Measurements from ENCODE around the gene MAN2B2.

Gene MAN2B2

GRCh38 chr4:6574747-6575502 is at the start of gene MAN2B2:
TSS of gene MAN2B2 (plus strand) at chr4:6575189. CDS start at chr4:6575211, 22 bp downstream.
- peak; percentile 42 for DNase-seq

- no peak for DNase-seq
Observed at GRCh38 chr4:6525474-6525873, 49.5 kb upstream of the MAN2B2 start.

- no peak for DNase-seq
Observed at GRCh38 chr4:6526156-6526555, 48.8 kb upstream of the MAN2B2 start.

- no peak for DNase-seq
Observed at GRCh38 chr4:6526671-6527091, 48.3 kb upstream of the MAN2B2 start.

- DNase-seq = no peak
Observed at GRCh38 chr4:6527259-6527658, 47.7 kb upstream of the MAN2B2 start.

GRCh38 chr4:6527683-6528595 is 47.0 kb upstream of the MAN2B2 start:
- DNase-seq = no peak

- no peak for DNase-seq
Observed at GRCh38 chr4:6529021-6529420, 46.0 kb upstream of the MAN2B2 start.

GRCh38 chr4:6530301-6530700 is 44.7 kb upstream of the MAN2B2 start:
- no peak for DNase-seq

GRCh38 chr4:6530964-6531363 is 44.0 kb upstream of the MAN2B2 start:
- DNase-seq = no peak

GRCh38 chr4:6532102-6532501 is 42.9 kb upstream of the MAN2B2 start:
- no peak for DNase-seq

- DNase-seq = no peak
Observed at GRCh38 chr4:6532658-6533057, 42.3 kb upstream of the MAN2B2 start.

- no peak for DNase-seq
Observed at GRCh38 chr4:6534050-6534449, 40.9 kb upstream of the MAN2B2 start.

- DNase-seq = no peak
Observed at GRCh38 chr4:6534618-6535328, 40.2 kb upstream of the MAN2B2 start.

- no peak for DNase-seq
Observed at GRCh38 chr4:6535329-6535692, 39.7 kb upstream of the MAN2B2 start.

GRCh38 chr4:6535706-6536105 is 39.3 kb upstream of the MAN2B2 start:
- no peak for DNase-seq

GRCh38 chr4:6538111-6538510 is 36.9 kb upstream of the MAN2B2 start:
- DNase-seq = no peak

GRCh38 chr4:6538575-6538974 is 36.4 kb upstream of the MAN2B2 start:
- DNase-seq = no peak

GRCh38 chr4:6539009-6539764 is 35.8 kb upstream of the MAN2B2 start:
- DNase-seq = no peak

- DNase-seq = no peak
Observed at GRCh38 chr4:6540879-6541278, 34.1 kb upstream of the MAN2B2 start.

GRCh38 chr4:6541789-6542188 is 33.2 kb upstream of the MAN2B2 start:
- DNase-seq = no peak

GRCh38 chr4:6542951-6543350 is 32.0 kb upstream of the MAN2B2 start:
- DNase-seq = no peak

GRCh38 chr4:6546091-6546490 is 28.9 kb upstream of the MAN2B2 start:
- DNase-seq = no peak

Measured in DMS 273 treated with DMSO at 0.1 percent for 48 hours (cell line).